Transverse colon (tissue), 4 donors: ENCODE data around the gene METTL5. TPM values are rescaled to one million over a fixed set of nuclear protein-coding genes. Genes with fewer than 3 reads are reported as not detected.

ENCODE experiments used
- DNase-seq: peaks from one replicate; pipeline ENCODE4 v3.0.0-alpha.2; 2019
- H3K27ac ChIP-seq, 4 donors: fragments of 200-600 bp; sonication (generic); 2 replicates each; pipeline ENCODE4 v1.5.1; 2016 to 2018; ENCODE audit warnings: inconsistent platforms in 4 of 4
- H3K27me3 ChIP-seq: fragments of 200-600 bp; sonication (generic); 2 replicates; pipeline ENCODE4 v1.5.1; 2017; ENCODE audit warnings: inconsistent platforms
- H3K36me3 ChIP-seq, 4 donors: fragments of 200-600 bp; sonication (generic); 2 replicates each; pipeline ENCODE4 v1.5.1; 2017 to 2019; ENCODE audit warnings: inconsistent platforms in 4 of 4
- H3K4me1 ChIP-seq, 4 donors: fragments of 200-600 bp; sonication (generic); 2 replicates each; pipeline ENCODE4 v1.5.1; 2017 to 2020; ENCODE audit warnings: inconsistent platforms in 4 of 4
- H3K4me3 ChIP-seq, 4 donors: fragments of 200-600 bp; sonication (generic); 1 replicate in 1 of 4; 2 replicates in 3 of 4; pipeline versions ENCODE4 v1.5.1 to v1.6.1; 2017 to 2019; ENCODE audit warnings: inconsistent platforms in 4 of 4
- H3K9me3 ChIP-seq, 2 donors: fragments of 200-600 bp; sonication (generic); 2 replicates each; pipeline ENCODE4 v1.5.1; 2017 to 2019; ENCODE audit warnings: inconsistent platforms in 2 of 2
- EP300 ChIP-seq: sonication (generic); formaldehyde crosslinking; IDR thresholded peaks from one replicate; pipeline ENCODE4 v1.6.1; 2017; ENCODE audit warnings: antibody characterized with exemption, low read depth
- POLR2A ChIP-seq: fragments of 450-650 bp; IDR thresholded peaks from one replicate; pipeline ENCODE4 v1.6.1; 2016; ENCODE audit warnings: antibody characterized with exemption, mild to moderate bottlenecking, moderate library complexity
- POLR2AphosphoS5 ChIP-seq, 3 donors: sonication (generic); formaldehyde crosslinking; IDR thresholded peaks; one replicate each; pipeline ENCODE4 v1.6.1; 2016; ENCODE audit warnings: antibody characterized with exemption in 3 of 3
- WGBS, 2 donors: methylation state at CpG; one replicate each; pipeline ENCODE4 v1.1.5; 2018; ENCODE audit warnings: low coverage in 1 of 2; 5-methylcytosine and 5-hydroxymethylcytosine counted together
- in situ Hi-C, 4 donors: fragments of 200-750 bp; cut with MboI; loops; one replicate each; pipeline versions ENCODE4 v1.15.0 to v1.15.1; 2017; ENCODE audit warnings: low sequenced_read_pairs in 3 of 4, low pct_ligation_motif_present in 1 of 4, low pct_unique_long_range_greater_than_20kb in 1 of 4
- intact Hi-C: fragments of 100-400 bp; cut with DNase I; formaldehyde crosslinking; loops from one replicate; pipeline ENCODE4 v1.15.1; 2023; ENCODE audit warnings: low total_unique reads
- total RNA-seq, 4 donors: library from RNA; depleted of rRNA; stranded (reverse); fragments of >200 nt; gene quantifications; one replicate each; pipeline ENCODE4 v1.1.0, GENCODE V29; 2016
- TF ChIP-seq, protein P1 (sequence below), 5 experiments: fragments of 200-600 bp in 3 of 5; fragments of 450-650 bp in 2 of 5; sonication (generic) in 3 of 5; IDR thresholded peaks; 1 replicate in 2 of 5; 2 replicates in 3 of 5; pipeline ENCODE4 v1.5.1; 2016 to 2017; ENCODE audit warnings: antibody characterized with exemption in 5 of 5, inconsistent platforms in 3 of 5, mild to moderate bottlenecking in 2 of 5, moderate library complexity in 1 of 5

Gene METTL5
- total RNA-seq, 4 donors from 2014 or later, result 10.5 to 35.7 (median 34.1) TPM; not detected in 1

DNA sequence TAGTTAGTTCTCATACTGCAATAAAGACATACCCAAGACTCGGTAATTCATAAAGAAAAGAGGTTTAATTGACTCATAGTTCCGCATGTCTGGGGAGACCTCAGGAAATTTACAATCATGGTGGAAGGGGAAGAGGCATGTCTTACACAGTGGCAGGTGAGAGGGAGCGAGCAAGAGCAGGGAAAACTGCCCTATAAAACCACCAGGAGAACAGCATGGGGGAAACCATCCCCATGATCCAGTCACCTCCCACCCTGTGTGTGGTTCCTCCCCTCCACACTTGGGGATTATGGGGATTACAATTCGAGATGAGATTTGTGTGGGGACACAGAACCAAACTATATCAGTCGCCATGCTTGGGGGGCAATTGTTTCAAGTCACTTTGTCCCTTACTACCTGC, 27.1 kb downstream of the METTL5 start:
- intact Hi-C loops (no loop called here), in situ Hi-C loops (no loop called here)
- no peaks in the 10 kb centered on the region for H3K9me3 ChIP-seq
- no peak overlapping the region for H3K27ac ChIP-seq
- H3K4me1 ChIP-seq, result peaks cover 0 to 20% (median 10%) of the 10 kb centered on the region in 4 donors
- no peaks in the 10 kb centered on the region for H3K27me3 ChIP-seq
- peaks cover 0 to 7% (median 0%) of the 10 kb centered on the region in 4 donors for H3K36me3 ChIP-seq
- TF ChIP-seq, protein P1, sequence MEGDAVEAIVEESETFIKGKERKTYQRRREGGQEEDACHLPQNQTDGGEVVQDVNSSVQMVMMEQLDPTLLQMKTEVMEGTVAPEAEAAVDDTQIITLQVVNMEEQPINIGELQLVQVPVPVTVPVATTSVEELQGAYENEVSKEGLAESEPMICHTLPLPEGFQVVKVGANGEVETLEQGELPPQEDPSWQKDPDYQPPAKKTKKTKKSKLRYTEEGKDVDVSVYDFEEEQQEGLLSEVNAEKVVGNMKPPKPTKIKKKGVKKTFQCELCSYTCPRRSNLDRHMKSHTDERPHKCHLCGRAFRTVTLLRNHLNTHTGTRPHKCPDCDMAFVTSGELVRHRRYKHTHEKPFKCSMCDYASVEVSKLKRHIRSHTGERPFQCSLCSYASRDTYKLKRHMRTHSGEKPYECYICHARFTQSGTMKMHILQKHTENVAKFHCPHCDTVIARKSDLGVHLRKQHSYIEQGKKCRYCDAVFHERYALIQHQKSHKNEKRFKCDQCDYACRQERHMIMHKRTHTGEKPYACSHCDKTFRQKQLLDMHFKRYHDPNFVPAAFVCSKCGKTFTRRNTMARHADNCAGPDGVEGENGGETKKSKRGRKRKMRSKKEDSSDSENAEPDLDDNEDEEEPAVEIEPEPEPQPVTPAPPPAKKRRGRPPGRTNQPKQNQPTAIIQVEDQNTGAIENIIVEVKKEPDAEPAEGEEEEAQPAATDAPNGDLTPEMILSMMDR (IDR thresholded peaks at IDR 0.05), result no peak
- TF ChIP-seq POLR2A (no peak), POLR2AphosphoS5 (IDR thresholded peaks at IDR 0.05) (no peak), EP300 (no peak)
- no peak for DNase-seq
- no peak overlapping the region for H3K4me3 ChIP-seq
- WGBS, 2 donors, result 90 to 100% methylated on average over 2 to 5 of the region's 5 CpGs

DNA sequence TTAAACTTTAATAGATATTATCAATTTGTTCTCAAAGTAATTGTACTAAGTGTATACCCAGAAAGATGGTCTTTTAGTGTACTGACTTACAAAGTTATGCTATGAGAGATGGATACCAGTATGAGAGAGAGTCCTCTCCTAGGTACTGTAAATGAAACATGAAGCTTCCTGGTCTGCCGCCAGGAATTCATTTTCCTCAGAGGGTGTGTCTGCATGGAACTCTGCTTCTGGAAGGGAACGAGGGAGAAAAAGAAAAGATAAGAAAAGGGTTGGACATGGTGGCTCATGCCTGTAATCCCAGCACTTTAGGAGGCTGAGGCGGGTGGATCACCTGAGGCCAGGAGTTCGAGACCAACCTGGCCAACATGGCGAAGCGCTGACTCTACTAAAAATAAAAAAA, 28.3 kb downstream of the METTL5 start:
- no peak for TF ChIP-seq POLR2AphosphoS5 (IDR thresholded peaks at IDR 0.05)
- no peak for TF ChIP-seq POLR2A
- no peak for TF ChIP-seq EP300
- TF ChIP-seq, protein P1 (IDR thresholded peaks at IDR 0.05), result no peak
- no peak overlapping the region for H3K4me3 ChIP-seq
- H3K4me1 ChIP-seq, result peaks cover 0 to 15% (median 10%) of the 10 kb centered on the region in 4 donors
- no peak overlapping the region for H3K27ac ChIP-seq
- H3K36me3 ChIP-seq, result no peaks in the 10 kb centered on the region
- no peaks in the 10 kb centered on the region for H3K27me3 ChIP-seq
- in situ Hi-C loops (no loop called here), intact Hi-C loops (no loop called here)
- no peak for DNase-seq
- WGBS, 2 donors, result 74 to 100% methylated on average over 1 to 6 of the region's 6 CpGs
- H3K9me3 ChIP-seq, result no peaks in the 10 kb centered on the region

DNA sequence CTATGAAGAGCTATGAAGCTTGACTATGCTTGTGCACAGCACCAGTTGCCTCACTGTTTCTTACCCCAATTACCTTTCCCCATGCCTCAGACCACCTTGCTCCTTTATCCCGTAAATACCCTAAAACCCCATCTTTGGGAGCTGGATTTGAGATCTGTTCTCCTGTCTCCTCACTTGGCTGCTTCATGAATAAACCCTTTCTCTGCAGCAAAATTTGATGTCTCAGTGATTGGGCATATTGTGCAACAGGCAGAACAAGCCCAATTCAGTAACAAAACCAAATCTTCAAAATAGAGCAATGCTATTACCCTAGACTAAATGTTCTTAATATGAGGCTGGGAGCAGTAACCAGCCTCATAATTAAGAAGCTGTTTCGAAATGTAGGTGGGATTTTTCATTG, 29.5 kb downstream of the METTL5 start:
- Histone ChIP-seq H3K27me3 (no peaks in the 10 kb centered on the region), H3K27ac (no peak overlapping the region), H3K4me1 (peaks cover 0 to 8% (median 6%) of the 10 kb centered on the region in 4 donors), H3K9me3 (no peaks in the 10 kb centered on the region), H3K36me3 (no peaks in the 10 kb centered on the region), H3K4me3 (no peak overlapping the region)
- WGBS, 2 donors, result 83 to 94% methylated on average over 2 of the region's 2 CpGs
- DNase-seq, result no peak
- intact Hi-C loops, result no loop called here
- in situ Hi-C loops, result no loop called here
- TF ChIP-seq POLR2AphosphoS5 (IDR thresholded peaks at IDR 0.05) (no peak), POLR2A (no peak)

DNA sequence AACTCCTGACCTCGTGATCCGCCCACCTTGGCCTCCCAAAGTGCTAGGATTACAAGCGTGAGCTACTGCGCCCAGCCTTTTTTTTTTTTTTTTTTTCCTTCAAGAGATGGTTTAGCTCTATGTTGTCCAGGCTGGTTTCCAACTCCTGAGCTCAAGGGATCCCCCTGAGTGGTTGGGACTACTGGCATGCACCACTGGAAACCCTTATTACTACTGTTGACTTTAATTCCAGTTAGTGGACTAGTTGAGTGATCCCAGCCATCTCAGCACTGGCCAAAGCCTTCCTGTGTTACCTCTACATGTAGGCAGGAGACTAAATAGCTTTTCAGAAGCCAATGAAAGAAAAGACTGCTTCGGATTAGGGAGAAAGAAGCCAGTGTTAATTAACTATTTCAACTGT, 34.1 kb downstream of the METTL5 start:
- H3K4me1 ChIP-seq, result peaks cover 0 to 5% (median 0%) of the 10 kb centered on the region in 4 donors
- no peak overlapping the region for H3K27ac ChIP-seq
- no peaks in the 10 kb centered on the region for H3K9me3 ChIP-seq
- no peak overlapping the region for H3K4me3 ChIP-seq
- H3K27me3 ChIP-seq, result peaks cover 9% of the 10 kb centered on the region
- WGBS, 2 donors, result 60 to 80% methylated on average over 1 to 5 of the region's 5 CpGs
- DNase-seq, result no peak
- intact Hi-C loops, result no loop called here
- no peaks in the 10 kb centered on the region for H3K36me3 ChIP-seq
- no peak for TF ChIP-seq EP300
- TF ChIP-seq POLR2AphosphoS5 (IDR thresholded peaks at IDR 0.05), result no peak
- TF ChIP-seq, protein P1 (IDR thresholded peaks at IDR 0.05), result no peak
- TF ChIP-seq POLR2A, result no peak
- in situ Hi-C loops, result no loop called here

DNA sequence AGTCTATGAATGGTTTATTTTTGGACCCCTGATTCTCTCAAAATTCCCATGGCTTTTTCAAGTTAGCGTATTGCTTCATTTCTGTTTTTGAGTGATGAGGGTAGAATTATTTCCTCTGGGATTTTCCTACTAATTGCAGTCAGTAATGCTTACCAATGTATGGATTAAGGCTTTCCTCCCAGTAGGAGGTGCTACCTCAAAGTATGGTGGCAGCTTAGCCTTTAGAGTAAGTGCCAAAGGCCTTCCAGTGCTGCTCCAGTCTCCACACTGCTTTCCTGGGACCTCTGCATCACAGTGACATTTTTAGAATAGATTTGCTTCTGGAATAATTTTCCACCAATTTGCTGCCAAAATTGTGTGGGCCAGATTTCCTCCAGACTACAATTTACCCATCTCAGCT, 42.2 kb downstream of the METTL5 start:
- TF ChIP-seq POLR2AphosphoS5 (IDR thresholded peaks at IDR 0.05) (no peak), POLR2A (no peak), EP300 (no peak)
- TF ChIP-seq, protein P1 (IDR thresholded peaks at IDR 0.05), result no peak
- no peaks in the 10 kb centered on the region for H3K9me3 ChIP-seq
- WGBS, 2 donors, result 92 to 96% methylated on average over 1 of the region's 1 CpG
- H3K36me3 ChIP-seq, result no peaks in the 10 kb centered on the region
- no peak overlapping the region for H3K4me3 ChIP-seq
- no peaks in the 10 kb centered on the region for H3K27me3 ChIP-seq
- in situ Hi-C loops, result no loop called here
- no peak for DNase-seq
- H3K4me1 ChIP-seq, result no peaks in the 10 kb centered on the region
- no peak overlapping the region for H3K27ac ChIP-seq
- intact Hi-C loops, result no loop called here
